Left ventricle myocardium inferior (tissue), 1 donor: Measurements from ENCODE around the gene SORBS2. TPM values are rescaled to one million over a fixed set of nuclear protein-coding genes. Genes with fewer than 3 reads are reported as not detected.
"Not testable (repeated sequence)": the region's sequence is repeated elsewhere in the genome, so short reads cannot be mapped to it uniquely, and the experiment has no call there.

Experiments
- DNase-seq: peaks from one replicate; pipeline ENCODE4 v3.0.0-alpha.2; 2020
- H3K27ac ChIP-seq: fragments of 200-600 bp; replicated peaks from 2 replicates; pipeline ENCODE4 v1.8.0; 2021
- H3K27me3 ChIP-seq: fragments of 200-600 bp; 2 replicates; pipeline ENCODE4 v1.8.0; 2021; ENCODE audit warnings: low read depth
- H3K36me3 ChIP-seq: fragments of 200-600 bp; 2 replicates; pipeline ENCODE4 v1.8.0; 2021
- H3K4me1 ChIP-seq: fragments of 200-600 bp; 2 replicates; pipeline ENCODE4 v1.8.0; 2021
- H3K4me3 ChIP-seq: fragments of 200-600 bp; 2 replicates; pipeline ENCODE4 v1.8.0; 2021; ENCODE audit warnings: mild to moderate bottlenecking, moderate library complexity
- H3K9me3 ChIP-seq: fragments of 200-600 bp; replicated peaks from 2 replicates; pipeline ENCODE4 v1.8.0; 2021
- intact Hi-C: fragments of 100-400 bp; cut with micrococcal nuclease; formaldehyde crosslinking; loops from one replicate; pipeline ENCODE4 v1.11.0; 2022
- total RNA-seq: library from RNA; stranded (reverse); fragmentation: NEBNext Ultra II Directional; extraction: Animal tissue kit (Norgen Biotek cat#: 25700); gene quantifications from one replicate; pipeline ENCODE4 v1.2.1, GENCODE V29; 2021
- TF ChIP-seq, protein P1 (sequence below): fragments of 200-600 bp; IDR thresholded peaks from 2 replicates; pipeline ENCODE4 v1.8.0; 2021; ENCODE audit warnings: antibody characterized with exemption, mild to moderate bottlenecking, borderline replicate concordance
- donor health status: DM: no; HTN: yes; CAD: no; lungs with severe emphysema.

SORBS2 gene
- total RNA-seq, 1 donor from 2014 or later, result 1,282 TPM

DNA sequence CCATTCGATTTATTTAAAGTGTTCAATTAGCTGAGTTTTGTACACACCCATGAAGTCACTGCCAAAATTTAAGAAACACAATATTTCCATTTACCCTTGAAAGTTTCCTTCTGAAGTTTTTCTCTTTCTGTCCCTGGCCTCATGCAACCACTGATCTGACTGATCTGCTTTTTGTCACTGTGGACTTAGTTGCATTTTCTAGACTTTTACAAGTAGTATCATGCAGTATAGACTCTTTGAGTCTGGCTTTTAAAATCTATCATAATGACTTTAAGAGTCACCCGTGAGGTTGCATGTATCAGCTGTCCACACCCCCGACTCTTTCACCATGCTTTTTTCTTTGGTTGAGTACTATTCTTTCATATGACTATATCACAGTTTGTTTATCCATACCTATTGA, 247.6 kb downstream of the SORBS2 start:
- TF ChIP-seq, protein P1, sequence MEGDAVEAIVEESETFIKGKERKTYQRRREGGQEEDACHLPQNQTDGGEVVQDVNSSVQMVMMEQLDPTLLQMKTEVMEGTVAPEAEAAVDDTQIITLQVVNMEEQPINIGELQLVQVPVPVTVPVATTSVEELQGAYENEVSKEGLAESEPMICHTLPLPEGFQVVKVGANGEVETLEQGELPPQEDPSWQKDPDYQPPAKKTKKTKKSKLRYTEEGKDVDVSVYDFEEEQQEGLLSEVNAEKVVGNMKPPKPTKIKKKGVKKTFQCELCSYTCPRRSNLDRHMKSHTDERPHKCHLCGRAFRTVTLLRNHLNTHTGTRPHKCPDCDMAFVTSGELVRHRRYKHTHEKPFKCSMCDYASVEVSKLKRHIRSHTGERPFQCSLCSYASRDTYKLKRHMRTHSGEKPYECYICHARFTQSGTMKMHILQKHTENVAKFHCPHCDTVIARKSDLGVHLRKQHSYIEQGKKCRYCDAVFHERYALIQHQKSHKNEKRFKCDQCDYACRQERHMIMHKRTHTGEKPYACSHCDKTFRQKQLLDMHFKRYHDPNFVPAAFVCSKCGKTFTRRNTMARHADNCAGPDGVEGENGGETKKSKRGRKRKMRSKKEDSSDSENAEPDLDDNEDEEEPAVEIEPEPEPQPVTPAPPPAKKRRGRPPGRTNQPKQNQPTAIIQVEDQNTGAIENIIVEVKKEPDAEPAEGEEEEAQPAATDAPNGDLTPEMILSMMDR, result no peak
- no peaks in the 10 kb centered on the region for H3K27me3 ChIP-seq
- H3K36me3 ChIP-seq, result no peaks in the 10 kb centered on the region
- no peak overlapping the region for H3K4me3 ChIP-seq
- DNase-seq, result no peak
- H3K27ac ChIP-seq, result no peak overlapping the region
- peaks cover 46% of the 10 kb centered on the region for H3K4me1 ChIP-seq
- intact Hi-C loops, result no loop called here
- peaks cover 7% of the 10 kb centered on the region for H3K9me3 ChIP-seq

DNA sequence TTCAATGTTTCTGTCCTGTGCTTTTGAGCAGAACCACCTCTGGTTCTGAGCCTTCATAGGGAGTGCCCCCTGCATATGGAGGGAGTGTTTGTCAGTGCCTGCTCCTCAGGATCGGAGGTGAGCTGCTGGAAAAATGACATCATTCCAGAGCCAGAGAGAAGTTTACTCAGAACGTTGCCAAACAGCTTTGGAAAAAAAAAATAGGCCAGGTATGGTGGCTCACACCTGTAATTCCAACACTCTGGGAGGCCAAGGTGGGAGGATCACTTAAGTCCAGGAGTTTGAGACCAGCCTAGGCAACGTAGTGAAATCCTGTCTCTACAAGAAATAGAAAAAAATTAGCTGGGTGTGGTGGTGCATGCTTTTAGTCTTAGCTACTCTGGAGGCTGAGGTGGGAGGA, 249.5 kb downstream of the SORBS2 start:
- no peak for DNase-seq
- Histone ChIP-seq H3K4me1 (peaks cover 28% of the 10 kb centered on the region), H3K27me3 (no peaks in the 10 kb centered on the region), H3K36me3 (no peaks in the 10 kb centered on the region), H3K27ac (no peak overlapping the region), H3K9me3 (peaks cover 7% of the 10 kb centered on the region), H3K4me3 (no peak overlapping the region)
- intact Hi-C loops, result no loop called here
- TF ChIP-seq, protein P1, result no peak

DNA sequence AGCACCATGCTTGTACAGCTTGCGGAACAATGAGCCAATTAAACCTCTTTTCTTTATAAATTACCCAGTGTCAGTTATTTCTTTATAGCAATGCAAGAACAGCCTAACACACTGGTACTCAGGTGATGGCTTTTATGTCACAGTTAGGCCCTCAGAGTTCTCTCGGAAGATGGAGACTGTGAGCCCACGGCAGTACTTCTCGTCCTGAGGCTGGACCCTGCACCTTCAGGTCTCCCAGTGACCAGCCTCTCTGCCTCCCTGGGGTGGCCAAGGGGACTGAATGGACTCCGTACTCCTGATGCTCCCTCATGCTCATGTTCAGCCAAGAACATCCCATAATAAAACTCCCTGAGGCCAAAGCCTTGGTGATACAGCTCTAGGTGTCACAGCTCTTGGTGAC, 251.7 kb downstream of the SORBS2 start:
- H3K4me3 ChIP-seq, result no peak overlapping the region
- peaks cover 5% of the 10 kb centered on the region for H3K9me3 ChIP-seq
- intact Hi-C loops, result no loop called here
- no peaks in the 10 kb centered on the region for H3K36me3 ChIP-seq
- H3K27ac ChIP-seq, result no peak overlapping the region
- H3K27me3 ChIP-seq, result no peaks in the 10 kb centered on the region
- TF ChIP-seq, protein P1, result no peak
- H3K4me1 ChIP-seq, result peaks cover 8% of the 10 kb centered on the region
- no peak for DNase-seq

- no peak overlapping the region for H3K27ac ChIP-seq
- intact Hi-C loops, result no loop called here
- peaks cover 8% of the 10 kb centered on the region for H3K4me1 ChIP-seq
- no peak for DNase-seq
- no peak overlapping the region for H3K4me3 ChIP-seq
- TF ChIP-seq, protein P1, result no peak
- no peaks in the 10 kb centered on the region for H3K36me3 ChIP-seq
- peaks cover 1% of the 10 kb centered on the region for H3K9me3 ChIP-seq
- no peaks in the 10 kb centered on the region for H3K27me3 ChIP-seq
Observed at GRCh38 chr4:185559915-185560281, 252.1 kb downstream of the SORBS2 start.

GRCh38 chr4:185559251-185559914, 252.6 kb downstream of the SORBS2 start:
- H3K27ac ChIP-seq, H3K9me3 ChIP-seq, H3K4me3 ChIP-seq, intact Hi-C loops, H3K4me1 ChIP-seq, DNase-seq, H3K27me3 ChIP-seq, H3K36me3 ChIP-seq: not testable (repeated sequence)

DNA sequence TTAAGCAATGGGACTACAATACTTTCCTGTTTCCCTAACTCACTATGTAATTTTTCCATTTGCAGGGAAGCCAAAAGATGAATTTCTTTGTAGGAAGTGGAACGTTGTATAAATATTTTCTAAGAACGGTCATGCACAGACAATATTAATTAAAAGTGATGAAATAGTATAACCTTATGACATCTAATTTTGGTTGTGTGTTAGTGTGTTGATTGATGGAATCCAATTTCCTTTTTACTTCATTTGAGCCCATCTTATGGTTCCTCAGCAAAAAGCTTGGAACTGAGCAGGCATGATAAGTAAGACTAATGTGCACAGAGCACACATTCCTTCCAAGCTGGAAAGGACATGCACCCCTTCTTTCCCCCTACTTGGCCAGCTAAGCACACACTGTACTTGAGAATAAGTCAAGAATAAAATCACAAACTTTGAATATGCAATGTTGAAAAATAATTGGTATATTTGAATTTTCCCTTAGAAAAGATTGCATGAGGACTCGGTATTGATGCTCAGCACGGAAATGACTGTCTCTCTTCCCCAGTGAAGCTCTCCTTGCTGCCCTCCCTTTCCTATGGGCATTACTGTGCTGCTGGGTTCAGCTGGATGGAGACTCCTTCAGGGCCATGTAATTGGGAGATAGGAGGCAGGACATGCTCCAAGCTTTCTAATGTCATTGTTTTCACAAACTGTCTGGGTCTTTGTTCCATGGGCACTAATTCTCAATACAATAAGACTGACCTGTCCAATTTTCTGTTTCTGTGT, 257.4 kb downstream of the SORBS2 start:
- DNase-seq, result no peak
- Histone ChIP-seq H3K4me1 (peaks cover 2% of the 10 kb centered on the region), H3K27ac (peak overlapping the region; percentile 24), H3K9me3 (no peaks in the 10 kb centered on the region), H3K27me3 (no peaks in the 10 kb centered on the region), H3K36me3 (no peaks in the 10 kb centered on the region), H3K4me3 (no peak overlapping the region)
- TF ChIP-seq, protein P1, result no peak
- intact Hi-C loops, result no loop called here
